Common myeloid progenitor, CD34-positive (primary cell): Measurements from ENCODE around the gene IRF3.
"Not testable (repeated sequence)": the region's sequence is repeated elsewhere in the genome, so short reads cannot be mapped to it uniquely, and the experiment has no call there.

Source experiments
- CTCF ChIA-PET: fragments of 350-600 bp; sonication (Branson Sonifier 250); formaldehyde crosslinking; loops from one replicate; lab custom pipeline; 2021; ENCODE audit warnings: antibody characterized with exemption; lab: Charles Lee
- POLR2A ChIA-PET: fragments of 350-600 bp; sonication (Branson Sonifier 250); formaldehyde crosslinking; loops from one replicate; lab custom pipeline; 2021; ENCODE audit warnings: antibody characterized with exemption; lab: Charles Lee
- DNase-seq, 3 donors: peaks; one replicate each; pipeline versions ENCODE4 v3.0.0 to v3.0.0-alpha.2; 2013
- H3K27ac ChIP-seq, 2 experiments: 1 replicate in 1 of 2; 2 replicates in 1 of 2; pipeline ENCODE4 v1.7.0; 2013; ENCODE audit warnings: inconsistent platforms in 2 of 2, low read length in 2 of 2, mild to moderate bottlenecking in 2 of 2, low read depth in 1 of 2, moderate library complexity in 1 of 2; ENCODE audit not compliant: severe bottlenecking in 2 of 2, insufficient read depth in 1 of 2, poor library complexity in 1 of 2
- H3K27me3 ChIP-seq, 5 experiments: replicated peaks in 2 of 5; 1 replicate in 3 of 5; 2 replicates in 2 of 5; pipeline versions ENCODE4 v1.6.1 to v1.7.0; 2013; ENCODE audit warnings: low read length in 4 of 5, mild to moderate bottlenecking in 2 of 5, moderate library complexity in 2 of 5, inconsistent platforms in 1 of 5; ENCODE audit not compliant: insufficient read depth in 5 of 5, control insufficient read depth in 4 of 5
- H3K36me3 ChIP-seq, 4 experiments: 1 replicate in 2 of 4; 2 replicates in 2 of 4; pipeline versions ENCODE4 v1.6.1 to v1.7.0; 2013; ENCODE audit warnings: low read length in 3 of 4, control low read depth in 1 of 4, mild to moderate bottlenecking in 1 of 4; ENCODE audit not compliant: control insufficient read depth in 4 of 4, insufficient read depth in 4 of 4
- H3K4me1 ChIP-seq, 4 experiments: 1 replicate in 3 of 4; 2 replicates in 1 of 4; pipeline versions ENCODE4 v1.6.1 to v1.7.1; 2013; ENCODE audit warnings: low read length in 3 of 4, mild to moderate bottlenecking in 3 of 4, control low read depth in 1 of 4, inconsistent platforms in 1 of 4, moderate library complexity in 1 of 4; ENCODE audit not compliant: control insufficient read depth in 4 of 4, insufficient read depth in 4 of 4; ENCODE audit errors: control extremely low read depth in 1 of 4
- H3K4me3 ChIP-seq, 7 experiments: 1 replicate in 4 of 7; 2 replicates in 3 of 7; pipeline versions ENCODE4 v1.5.1 to v1.7.0; 2013; ENCODE audit warnings: mild to moderate bottlenecking in 7 of 7, low read length in 6 of 7, moderate library complexity in 6 of 7, inconsistent platforms in 2 of 7, low read depth in 2 of 7, control low read depth in 1 of 7; ENCODE audit not compliant: insufficient read depth in 4 of 7, control insufficient read depth in 1 of 7; ENCODE audit errors: extremely low read depth in 1 of 7
- H3K9me3 ChIP-seq, 5 experiments: 1 replicate in 4 of 5; 2 replicates in 1 of 5; pipeline versions ENCODE4 v1.6.1 to v1.7.1; 2013; ENCODE audit warnings: low read length in 4 of 5, mild to moderate bottlenecking in 2 of 5, inconsistent platforms in 1 of 5, low read depth in 1 of 5, moderate library complexity in 1 of 5; ENCODE audit not compliant: control insufficient read depth in 4 of 5, insufficient read depth in 2 of 5; ENCODE audit errors: control extremely low read depth in 1 of 5
- WGBS: methylation state at CpG from one replicate; pipeline ENCODE4 v1.1.5; 2013; ENCODE audit not compliant: insufficient coverage; 5-methylcytosine and 5-hydroxymethylcytosine counted together

IRF3 gene

DNA sequence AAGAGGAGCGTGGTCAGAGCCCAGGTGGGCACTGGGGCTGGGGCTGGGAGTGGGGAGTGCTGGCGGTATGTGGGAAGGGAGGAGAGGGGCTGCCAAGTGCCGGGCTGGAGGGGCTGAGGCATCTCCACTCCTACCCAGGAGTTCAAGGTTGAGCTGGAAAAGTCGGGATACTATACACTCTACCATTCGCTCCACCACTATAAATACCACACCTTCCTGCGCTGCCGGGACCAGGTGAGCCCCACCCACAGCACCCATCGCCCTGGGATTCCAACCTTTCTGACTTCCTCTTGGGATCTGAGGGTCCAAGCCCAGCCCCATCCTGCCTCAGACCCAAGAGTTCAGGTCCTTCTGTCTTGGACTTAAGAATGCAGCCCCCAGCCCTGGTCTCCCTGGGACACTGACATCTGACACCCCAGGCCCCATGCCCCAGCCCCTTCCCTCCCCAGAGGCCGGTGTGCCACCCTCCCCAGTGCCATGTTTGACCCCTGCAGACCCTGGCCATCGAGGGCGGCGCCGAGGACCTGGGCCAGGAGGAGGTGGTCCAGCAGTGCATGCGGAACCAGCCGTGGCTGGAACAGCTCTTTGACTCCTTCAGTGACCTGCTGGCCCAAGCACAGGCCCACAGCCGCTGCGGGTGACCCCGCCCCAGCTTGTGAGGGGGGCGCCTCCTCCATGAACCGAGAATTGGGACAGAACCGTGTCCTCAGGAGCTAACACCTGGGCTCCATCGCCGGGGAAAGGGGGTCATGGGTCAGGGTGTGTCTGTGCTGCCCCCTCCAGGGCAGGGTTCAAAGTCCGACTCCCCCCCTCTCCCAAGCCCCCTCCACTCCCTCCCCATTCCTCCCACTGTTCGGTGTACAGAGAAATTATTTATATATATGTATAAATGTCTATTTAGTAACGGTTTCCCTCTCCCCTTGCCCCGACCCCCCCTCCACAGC is 40.4 kb downstream of the IRF3 start:
- CTCF ChIA-PET = interaction anchor here (0.6 to 1.0 kb wide), 2 partner anchors 14 to 21 kb away, joined by 3 to 4 read pairs; no protein-coding TSS in a partner anchor
- H3K4me3 ChIP-seq = no peak overlapping the region
- DNase-seq = no peak
- POLR2A ChIA-PET = no interaction called here
- 95% methylated on average over 18 of the region's 27 CpGs for WGBS
- H3K27me3 ChIP-seq = no peaks in the 10 kb centered on the region
- no peaks in the 10 kb centered on the region for H3K9me3 ChIP-seq
- no peak overlapping the region for H3K27ac ChIP-seq
- H3K36me3 ChIP-seq = peaks cover 0 to 60% (median 29%) of the 10 kb centered on the region in 4 experiments
- H3K4me1 ChIP-seq = no peaks in the 10 kb centered on the region

DNA sequence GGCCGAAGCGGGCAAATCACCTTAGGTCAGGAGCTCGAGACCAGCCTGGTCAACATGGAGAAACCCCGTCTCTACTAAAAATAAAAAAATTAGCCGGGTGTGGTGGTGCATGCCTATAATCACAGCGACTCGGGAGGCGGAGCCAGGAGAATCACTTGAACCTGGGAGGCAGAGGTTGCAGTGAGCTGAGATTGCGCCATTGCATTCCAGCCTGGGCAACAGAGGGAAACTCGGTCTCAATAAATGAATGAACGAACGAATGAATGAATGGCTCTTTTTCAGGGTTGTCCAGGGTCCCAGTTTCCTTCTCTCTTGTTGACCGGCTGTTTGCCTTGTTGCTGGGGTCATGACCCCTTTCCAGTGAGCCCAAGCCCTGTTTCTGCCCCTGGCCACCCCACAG is 47.8 kb downstream of the IRF3 start:
- Histone ChIP-seq H3K9me3 (peaks cover 0 to 11% (median 4%) of the 10 kb centered on the region in 5 experiments), H3K36me3 (peaks cover 8 to 79% (median 54%) of the 10 kb centered on the region in 4 experiments)
- ChIA-PET CTCF (interaction anchor here (0.8 kb wide), 1 partner anchor 114 kb away, joined by 3 read pairs; no protein-coding TSS in a partner anchor), POLR2A (interaction anchor here (0.7 kb wide), 1 partner anchor 135 kb away, joined by 3 read pairs; no protein-coding TSS in a partner anchor)
- H3K27ac ChIP-seq, H3K4me1 ChIP-seq, H3K27me3 ChIP-seq, H3K4me3 ChIP-seq, DNase-seq: not testable (repeated sequence)
- 98% methylated on average over 13 of the region's 13 CpGs for WGBS

DNA sequence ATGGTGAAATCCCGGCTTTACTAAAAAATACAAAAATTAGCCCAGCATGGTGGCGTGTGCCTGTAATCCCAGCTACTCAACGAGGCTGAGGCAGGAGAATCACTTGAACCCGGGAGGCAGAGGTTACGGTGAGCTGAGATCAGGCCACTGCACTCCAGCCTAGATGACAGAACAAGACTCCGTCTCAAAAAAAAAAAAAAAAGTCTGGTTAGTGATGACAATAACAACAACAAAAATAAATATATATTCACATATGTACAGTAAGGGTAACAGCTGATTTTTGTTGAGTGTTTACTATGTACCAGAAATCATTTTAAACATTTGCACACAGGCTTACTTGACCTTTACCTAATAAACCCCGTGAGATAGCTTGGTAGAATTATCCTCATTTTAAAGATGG is 48.7 kb downstream of the IRF3 start:
- POLR2A ChIA-PET = no interaction called here

DNA sequence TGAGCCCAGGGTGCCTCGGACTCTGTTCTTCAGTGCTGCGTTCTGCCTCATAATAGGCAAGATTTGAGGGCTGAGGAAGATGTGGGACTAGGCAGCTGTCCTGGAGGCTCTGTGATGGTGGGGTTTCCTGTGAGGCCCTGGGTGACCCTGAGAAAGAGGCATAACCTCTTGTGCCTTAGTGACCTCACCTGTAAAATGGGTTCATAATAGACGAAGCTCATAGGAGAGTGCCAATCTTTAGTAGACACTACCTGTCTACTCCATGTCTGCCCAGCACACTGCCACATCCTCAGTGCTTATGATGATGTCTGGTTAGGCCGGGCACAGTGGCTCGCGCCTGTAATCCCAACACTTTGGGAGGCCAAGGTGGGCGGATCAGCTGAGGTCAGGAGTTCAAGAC is 49.1 kb downstream of the IRF3 start:
- Histone ChIP-seq H3K9me3 (peaks cover 0 to 11% (median 4%) of the 10 kb centered on the region in 5 experiments), H3K36me3 (peaks cover 8 to 70% (median 54%) of the 10 kb centered on the region in 4 experiments), H3K27me3 (no peaks in the 10 kb centered on the region), H3K27ac (no peak overlapping the region), H3K4me1 (no peaks in the 10 kb centered on the region), H3K4me3 (no peak overlapping the region)
- WGBS = 93% methylated on average over 3 of the region's 7 CpGs
- DNase-seq = no peak
- ChIA-PET POLR2A (no interaction called here), CTCF (interaction anchor here (1.0 kb wide), 1 partner anchor 62 kb away, joined by 3 read pairs; no protein-coding TSS in a partner anchor)

More for the DNA sequence above, 48.7 kb downstream of the IRF3 start:
- no peaks in the 10 kb centered on the region for H3K4me1 ChIP-seq
- WGBS = 90% methylated on average over 4 of the region's 7 CpGs
- no peak overlapping the region for H3K27ac ChIP-seq
- peaks cover 0 to 11% (median 4%) of the 10 kb centered on the region in 5 experiments for H3K9me3 ChIP-seq
- H3K4me3 ChIP-seq = no peak overlapping the region
- H3K27me3 ChIP-seq = no peaks in the 10 kb centered on the region
- peaks cover 8 to 74% (median 58%) of the 10 kb centered on the region in 4 experiments for H3K36me3 ChIP-seq
- DNase-seq = no peak
- CTCF ChIA-PET = interaction anchor here (0.6 to 1.0 kb wide), 2 partner anchors 24 to 62 kb away, joined by 3 read pairs; no protein-coding TSS in a partner anchor

DNA sequence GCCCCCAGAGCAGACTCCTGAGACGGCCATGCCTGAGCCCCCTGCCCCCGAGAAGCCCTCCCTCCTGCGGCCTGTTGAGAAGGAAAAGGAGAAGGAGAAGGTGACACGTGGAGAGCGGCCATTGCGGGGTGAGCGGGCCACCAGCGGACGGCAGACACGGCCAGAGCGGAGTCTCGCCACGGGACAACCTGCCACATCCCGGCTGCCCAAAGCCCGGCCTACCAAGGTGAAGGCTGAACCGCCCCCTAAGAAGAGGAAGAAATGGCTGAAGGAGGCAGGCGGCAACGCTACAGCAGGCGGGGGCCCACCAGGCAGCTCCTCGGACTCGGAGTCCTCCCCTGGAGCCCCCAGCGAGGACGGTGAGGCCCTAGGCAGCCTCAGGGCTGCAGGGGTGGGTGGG is 49.8 kb downstream of the IRF3 start:
- POLR2A ChIA-PET = no interaction called here
- no peak for DNase-seq
- CTCF ChIA-PET = no interaction called here
- Histone ChIP-seq H3K36me3 (peaks cover 8 to 71% (median 52%) of the 10 kb centered on the region in 4 experiments), H3K4me1 (no peaks in the 10 kb centered on the region), H3K27me3 (no peaks in the 10 kb centered on the region), H3K4me3 (no peak overlapping the region), H3K9me3 (peaks cover 0 to 11% (median 4%) of the 10 kb centered on the region in 5 experiments), H3K27ac (no peak overlapping the region)
- 98% methylated on average over 15 of the region's 23 CpGs for WGBS

DNA sequence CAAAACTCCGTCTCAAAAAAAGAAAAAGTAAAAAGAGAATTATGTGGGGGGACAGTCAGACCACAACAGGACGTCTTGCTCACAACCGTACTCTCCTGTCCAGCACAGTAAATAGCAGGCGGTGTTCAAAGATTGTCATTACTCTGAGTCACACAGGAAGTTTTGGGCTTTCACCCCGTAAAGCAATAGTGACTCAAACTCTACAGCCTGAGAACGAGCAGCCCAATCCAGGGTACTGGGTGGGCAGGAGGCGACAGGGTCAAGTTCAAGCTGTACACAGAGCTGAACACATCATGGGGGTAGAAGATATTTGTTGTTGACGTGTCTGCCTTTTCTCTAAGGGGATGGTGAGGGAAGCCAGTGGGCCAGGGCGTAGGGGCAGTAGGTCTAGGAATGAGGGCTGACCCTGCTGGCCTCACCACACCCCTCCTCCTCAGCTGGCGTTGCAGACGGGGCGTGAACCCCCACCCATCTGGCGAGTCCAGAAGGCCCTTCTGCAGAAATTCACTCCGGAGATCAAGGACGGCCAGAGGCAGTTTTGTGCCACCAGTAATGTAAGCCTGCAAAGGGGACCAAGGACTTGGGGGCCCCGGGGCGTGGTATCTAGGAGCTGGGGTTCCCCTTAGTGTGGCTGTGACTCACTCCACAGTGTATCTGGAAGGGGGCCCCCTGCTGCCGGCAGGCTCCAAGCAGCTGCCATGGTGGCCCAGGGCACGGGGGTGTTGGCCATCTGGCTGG is 51.4 kb downstream of the IRF3 start:
- DNase-seq = peak in 2 of 3 donors; percentile 13 to 19
- 98% methylated on average over 13 of the region's 19 CpGs for WGBS
- POLR2A ChIA-PET = no interaction called here
- H3K9me3 ChIP-seq = peaks cover 0 to 11% (median 4%) of the 10 kb centered on the region in 5 experiments
- peak overlapping the region in 1 of 2 experiments; percentile 14 for H3K27ac ChIP-seq
- no peak overlapping the region for H3K4me3 ChIP-seq
- CTCF ChIA-PET = no interaction called here
- H3K36me3 ChIP-seq = peaks cover 11 to 68% (median 55%) of the 10 kb centered on the region in 4 experiments
- H3K27me3 ChIP-seq = no peaks in the 10 kb centered on the region
- no peaks in the 10 kb centered on the region for H3K4me1 ChIP-seq
